CD14-positive monocyte (primary cell): ENCODE results near the gene MACROD2. TPM values are rescaled to one million over a fixed set of nuclear protein-coding genes. Genes with fewer than 3 reads are reported as not detected.

ENCODE experiments used
- DNase-seq, 3 donors: peaks; one replicate each; pipeline ENCODE4 v3.0.0-alpha.2; 2011 to 2022
- H2AFZ ChIP-seq: 2 replicates; pipeline ENCODE4 v1.6.0; 2012; ENCODE audit warnings: mild to moderate bottlenecking, low read depth, low read length, inconsistent platforms; ENCODE audit not compliant: insufficient read depth, poor library complexity, severe bottlenecking
- H3K27ac ChIP-seq, 2 donors: 1 replicate in 1 of 2; 2 replicates in 1 of 2; pipeline ENCODE4 v1.5.1; 2012 to 2013; ENCODE audit warnings: low read length in 2 of 2, control low read depth in 1 of 2, inconsistent platforms in 1 of 2, low read depth in 1 of 2, mild to moderate bottlenecking in 1 of 2
- H3K27me3 ChIP-seq, 2 donors: one replicate each; pipeline versions ENCODE4 v1.6.0 to v1.6.1; 2011 to 2013; ENCODE audit warnings: low read length in 2 of 2; ENCODE audit not compliant: control insufficient read depth in 2 of 2, insufficient read depth in 2 of 2
- H3K36me3 ChIP-seq, 2 donors: replicated peaks in 1 of 2; 1 replicate in 1 of 2; 2 replicates in 1 of 2; pipeline versions ENCODE4 v1.5.1 to v1.6.1; 2012 to 2013; ENCODE audit warnings: low read length in 2 of 2, control low read depth in 1 of 2, inconsistent platforms in 1 of 2, mild to moderate bottlenecking in 1 of 2; ENCODE audit not compliant: insufficient read depth in 2 of 2, control insufficient read depth in 1 of 2
- H3K4me1 ChIP-seq, 2 donors: 1 replicate in 1 of 2; 2 replicates in 1 of 2; pipeline versions ENCODE4 v1.5.1 to v1.6.1; 2012 to 2013; ENCODE audit warnings: low read length in 2 of 2, control low read depth in 1 of 2, inconsistent platforms in 1 of 2, mild to moderate bottlenecking in 1 of 2, moderate library complexity in 1 of 2; ENCODE audit not compliant: insufficient read depth in 2 of 2, control insufficient read depth in 1 of 2
- H3K4me2 ChIP-seq: replicated peaks from 2 replicates; pipeline ENCODE3; 2012; ENCODE audit warnings: low read length, moderate library complexity, mild to moderate bottlenecking; ENCODE audit not compliant: poor library complexity, severe bottlenecking; ENCODE audit errors: extremely low read depth
- H3K4me3 ChIP-seq, 3 experiments: fragments of 200-600 bp in 1 of 3; sonication (generic) in 1 of 3; replicated peaks in 1 of 3; 1 replicate in 2 of 3; 2 replicates in 1 of 3; pipeline ENCODE4 v1.5.1; 2011 to 2013; ENCODE audit warnings: low read length in 3 of 3, mild to moderate bottlenecking in 3 of 3, control low read depth in 2 of 3, low read depth in 2 of 3, inconsistent platforms in 1 of 3, moderate library complexity in 1 of 3
- H3K79me2 ChIP-seq: 2 replicates; pipeline ENCODE4 v1.6.0; 2012; ENCODE audit warnings: mild to moderate bottlenecking, control low read depth, inconsistent platforms, low read length, moderate library complexity; ENCODE audit not compliant: insufficient read depth
- H3K9ac ChIP-seq: 2 replicates; pipeline ENCODE4 v1.6.0; 2017; ENCODE audit warnings: low read length, mild to moderate bottlenecking; ENCODE audit not compliant: insufficient read depth, poor library complexity, severe bottlenecking
- H3K9me3 ChIP-seq, 2 donors: replicated peaks in 1 of 2; 1 replicate in 1 of 2; 2 replicates in 1 of 2; pipeline versions ENCODE4 v1.5.1 to v1.6.1; 2012 to 2013; ENCODE audit warnings: low read length in 2 of 2, control low read depth in 1 of 2; ENCODE audit not compliant: control insufficient read depth in 1 of 2, insufficient read depth in 1 of 2
- H4K20me1 ChIP-seq: 2 replicates; pipeline ENCODE4 v1.6.0; 2012; ENCODE audit warnings: mild to moderate bottlenecking, low read length, control low read depth, moderate library complexity; ENCODE audit not compliant: insufficient read depth
- H3K27ac Mint-ChIP-seq, 7 donors: one replicate each; pipeline ENCODE4 v1.8.0; 2020; ENCODE audit warnings: mild to moderate bottlenecking in 7 of 7, mixed read lengths in 7 of 7, moderate library complexity in 6 of 7, inconsistent platforms in 2 of 7
- H3K27me3 Mint-ChIP-seq, 3 donors: one replicate each; pipeline ENCODE4 v1.8.0; 2021 to 2022; ENCODE audit warnings: low read depth in 3 of 3, mild to moderate bottlenecking in 3 of 3, mixed read lengths in 3 of 3, moderate library complexity in 3 of 3, inconsistent platforms in 1 of 3
- H3K36me3 Mint-ChIP-seq, 2 donors: one replicate each; pipeline ENCODE4 v1.8.0; 2020; ENCODE audit warnings: mixed read lengths in 2 of 2, inconsistent platforms in 1 of 2, mild to moderate bottlenecking in 1 of 2
- H3K4me1 Mint-ChIP-seq: one replicate; pipeline ENCODE4 v1.8.0; 2020; ENCODE audit warnings: mild to moderate bottlenecking, mixed read lengths
- H3K4me3 Mint-ChIP-seq, 2 donors: one replicate each; pipeline ENCODE4 v1.8.0; 2020; ENCODE audit warnings: mild to moderate bottlenecking in 2 of 2, mixed read lengths in 2 of 2, moderate library complexity in 1 of 2
- H3K9me3 Mint-ChIP-seq, 7 donors: one replicate each; pipeline ENCODE4 v1.8.0; 2020 to 2022; ENCODE audit warnings: mixed read lengths in 7 of 7, mild to moderate bottlenecking in 6 of 7, moderate library complexity in 6 of 7, inconsistent platforms in 2 of 7
- WGBS: methylation state at CpG from one replicate; pipeline ENCODE4 v1.1.5; 2013; ENCODE audit warnings: missing lambda C conversion rate; ENCODE audit not compliant: insufficient coverage; 5-methylcytosine and 5-hydroxymethylcytosine counted together
- intact Hi-C, 2 donors: fragments of 100-400 bp; cut with micrococcal nuclease; formaldehyde crosslinking; loops; one replicate each; pipeline versions ENCODE4 v1.15.0 to v1.15.1; 2023
- polyA plus RNA-seq, 3 donors: library from polyadenylated mRNA; depleted of rRNA in 1 of 3; unstranded in 2 of 3; stranded (reverse) in 1 of 3; fragments of 300-500 nt in 2 of 3; fragments of >200 nt in 1 of 3; fragmentation: Illumina TruSeq in 2 of 3; gene quantifications; 1 replicate in 2 of 3; 2 replicates in 1 of 3; pipeline ENCODE4 v1.2.3, GENCODE V29; 2012 to 2021
- TF ChIP-seq, protein P1 (sequence below): fragments of 200-600 bp; IDR thresholded peaks from one replicate; pipeline ENCODE4 v1.8.0; 2022; ENCODE audit warnings: antibody characterized with exemption, mild to moderate bottlenecking

The MACROD2 gene
- polyA plus RNA-seq, 3 donors: 0.23 TPM; not detected in 2

- no peak overlapping the region for H2AFZ ChIP-seq
- no peak overlapping the region for H3K9ac ChIP-seq
- intact Hi-C loops: no loop called here
- no peaks in the 10 kb centered on the region for H3K36me3 Mint-ChIP-seq
- no peak overlapping the region for H3K27ac ChIP-seq
- no peak overlapping the region for H3K4me3 ChIP-seq
- peaks cover 0 to 2% (median 0%) of the 10 kb centered on the region in 7 donors for H3K9me3 Mint-ChIP-seq
- DNase-seq: no peak
- peaks cover 0 to 1% (median 0%) of the 10 kb centered on the region in 3 donors for H3K27me3 Mint-ChIP-seq
- H3K4me1 Mint-ChIP-seq: peaks cover 3% of the 10 kb centered on the region
- no peak overlapping the region for H3K4me2 ChIP-seq
- no peaks in the 10 kb centered on the region for H3K27me3 ChIP-seq
- H3K79me2 ChIP-seq: no peaks in the 10 kb centered on the region
- TF ChIP-seq, protein P1, sequence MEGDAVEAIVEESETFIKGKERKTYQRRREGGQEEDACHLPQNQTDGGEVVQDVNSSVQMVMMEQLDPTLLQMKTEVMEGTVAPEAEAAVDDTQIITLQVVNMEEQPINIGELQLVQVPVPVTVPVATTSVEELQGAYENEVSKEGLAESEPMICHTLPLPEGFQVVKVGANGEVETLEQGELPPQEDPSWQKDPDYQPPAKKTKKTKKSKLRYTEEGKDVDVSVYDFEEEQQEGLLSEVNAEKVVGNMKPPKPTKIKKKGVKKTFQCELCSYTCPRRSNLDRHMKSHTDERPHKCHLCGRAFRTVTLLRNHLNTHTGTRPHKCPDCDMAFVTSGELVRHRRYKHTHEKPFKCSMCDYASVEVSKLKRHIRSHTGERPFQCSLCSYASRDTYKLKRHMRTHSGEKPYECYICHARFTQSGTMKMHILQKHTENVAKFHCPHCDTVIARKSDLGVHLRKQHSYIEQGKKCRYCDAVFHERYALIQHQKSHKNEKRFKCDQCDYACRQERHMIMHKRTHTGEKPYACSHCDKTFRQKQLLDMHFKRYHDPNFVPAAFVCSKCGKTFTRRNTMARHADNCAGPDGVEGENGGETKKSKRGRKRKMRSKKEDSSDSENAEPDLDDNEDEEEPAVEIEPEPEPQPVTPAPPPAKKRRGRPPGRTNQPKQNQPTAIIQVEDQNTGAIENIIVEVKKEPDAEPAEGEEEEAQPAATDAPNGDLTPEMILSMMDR: no peak
- no peaks in the 10 kb centered on the region for H3K36me3 ChIP-seq
- H4K20me1 ChIP-seq: no peaks in the 10 kb centered on the region
- no peaks in the 10 kb centered on the region for H3K9me3 ChIP-seq
- no peak overlapping the region for H3K27ac Mint-ChIP-seq
- WGBS: 78% methylated on average over 1 of the region's 2 CpGs
- H3K4me3 Mint-ChIP-seq: no peak overlapping the region
- H3K4me1 ChIP-seq: no peaks in the 10 kb centered on the region
Measured at GRCh38 chr20:15235471-15236198, 1240.3 kb downstream of the MACROD2 start.

DNA sequence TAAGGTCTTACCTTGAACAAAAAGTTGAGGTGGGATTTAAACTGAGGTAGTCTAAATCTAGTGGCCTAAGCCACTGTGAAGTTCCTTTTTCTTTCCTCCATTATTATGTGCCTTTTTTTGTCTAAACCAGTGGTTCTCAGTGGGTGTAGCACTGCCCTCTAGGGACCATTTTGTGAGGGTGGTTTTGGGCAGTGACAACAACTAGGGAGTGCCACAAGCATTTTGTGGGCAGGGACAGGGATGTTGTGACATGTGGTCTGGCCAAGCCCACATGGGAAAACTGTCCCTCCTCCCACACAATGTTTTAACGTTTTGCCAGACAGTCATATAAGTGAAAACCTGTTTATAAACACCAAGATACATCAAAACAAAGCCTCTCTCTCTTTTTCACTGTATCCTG, 1241.5 kb downstream of the MACROD2 start:
- DNase-seq: no peak
- no peaks in the 10 kb centered on the region for H4K20me1 ChIP-seq
- H3K79me2 ChIP-seq: no peaks in the 10 kb centered on the region
- no peak overlapping the region for H3K4me2 ChIP-seq
- no peak overlapping the region for H3K9ac ChIP-seq
- H3K36me3 ChIP-seq: no peaks in the 10 kb centered on the region
- no peak overlapping the region for H3K4me3 ChIP-seq
- H3K27ac ChIP-seq: no peak overlapping the region
- no peaks in the 10 kb centered on the region for H3K27me3 ChIP-seq
- H3K4me3 Mint-ChIP-seq: no peak overlapping the region
- TF ChIP-seq, protein P1: peak; percentile 34
- no peak overlapping the region for H2AFZ ChIP-seq
- no peak overlapping the region for H3K27ac Mint-ChIP-seq
- no peaks in the 10 kb centered on the region for H3K4me1 ChIP-seq
- H3K4me1 Mint-ChIP-seq: peaks cover 3% of the 10 kb centered on the region
- WGBS: 0% methylated on average over 1 of the region's 1 CpG
- no peaks in the 10 kb centered on the region for H3K36me3 Mint-ChIP-seq
- H3K27me3 Mint-ChIP-seq: peaks cover 0 to 1% (median 0%) of the 10 kb centered on the region in 3 donors
- intact Hi-C loops: no loop called here
- no peaks in the 10 kb centered on the region for H3K9me3 ChIP-seq
- H3K9me3 Mint-ChIP-seq: peaks cover 0 to 2% (median 0%) of the 10 kb centered on the region in 7 donors
